GM18867 (cell line): Measurements from ENCODE around the gene RAPGEF1.

Experiments used
- ATAC-seq: cut with Tn5 transposase; IDR thresholded peaks from one replicate; pipeline ENCODE4 v1.9.1; 2021; ENCODE audit warnings: mild to moderate bottlenecking, moderate library complexity; ENCODE audit not compliant: unreplicated experiment

RAPGEF1 gene

GRCh38 chr9:131628459-131629225, 111.2 kb downstream of the RAPGEF1 start:
- ATAC-seq = peak; percentile 39

- ATAC-seq = peak; percentile 56
These were observed 112.0 kb downstream of the RAPGEF1 start for GRCh38 chr9:131627648-131628458.

- no peak for ATAC-seq
These were observed 112.6 kb downstream of the RAPGEF1 start for GRCh38 chr9:131627326-131627647.

- ATAC-seq = no peak
These were observed 113.8 kb downstream of the RAPGEF1 start for GRCh38 chr9:131625790-131626670.

GRCh38 chr9:131625508-131625787, 114.4 kb downstream of the RAPGEF1 start:
- no peak for ATAC-seq

- ATAC-seq = no peak
These were observed 115.0 kb downstream of the RAPGEF1 start for GRCh38 chr9:131624636-131625507.

GRCh38 chr9:131623655-131624330, 116.1 kb downstream of the RAPGEF1 start:
- ATAC-seq = no peak

- ATAC-seq = no peak
These were observed 117.4 kb downstream of the RAPGEF1 start for GRCh38 chr9:131622523-131622922.

GRCh38 chr9:131621551-131622358, 118.1 kb downstream of the RAPGEF1 start:
- ATAC-seq = peak; percentile 52

GRCh38 chr9:131620764-131621520, 118.9 kb downstream of the RAPGEF1 start:
- ATAC-seq = peak; percentile 10

GRCh38 chr9:131619680-131620079, 120.2 kb downstream of the RAPGEF1 start:
- ATAC-seq = no peak

GRCh38 chr9:131618785-131619184, 121.1 kb downstream of the RAPGEF1 start:
- ATAC-seq = no peak

- ATAC-seq = no peak
These were observed 121.8 kb downstream of the RAPGEF1 start for GRCh38 chr9:131618071-131618479.

GRCh38 chr9:131617611-131618010, 122.3 kb downstream of the RAPGEF1 start:
- no peak for ATAC-seq

GRCh38 chr9:131616983-131617604, 122.8 kb downstream of the RAPGEF1 start:
- ATAC-seq = no peak

- no peak for ATAC-seq
These were observed 125.4 kb downstream of the RAPGEF1 start for GRCh38 chr9:131614340-131614915.

GRCh38 chr9:131613921-131614320, 126.0 kb downstream of the RAPGEF1 start:
- ATAC-seq = no peak

GRCh38 chr9:131612851-131613250, 127.0 kb downstream of the RAPGEF1 start:
- no peak for ATAC-seq
